Measurements from ENCODE around the gene GYS1. TPM values are rescaled to one million over a fixed set of nuclear protein-coding genes. Genes with fewer than 3 reads are reported as not detected.

Gene GYS1
- total and polyA plus RNA-seq, 2 of the 8 experiments (the other 6 are each of a cell fraction or from before 2014, with no cell fraction given): 30.0 to 38.7 TPM

GRCh38 chr19:48950830-48951519 is 42.1 kb downstream of the GYS1 start:
- Histone ChIP-seq H3K4me2 (ENCODE audit: insufficient read depth in 1 of 2, low read depth in 2 of 2, low read length in 2 of 2) (no peak overlapping the region), H2AFZ (ENCODE audit: low read length) (no peak overlapping the region), H2AK5ac (ENCODE audit: low read depth, low read length) (no peak overlapping the region), H3K56ac (replicated peaks; ENCODE audit: insufficient read length, low read depth, low read length) (no peak overlapping the region), H3K14ac (ENCODE audit: insufficient read length) (no peak overlapping the region), H3K27ac (ENCODE audit: low read depth, low read length) (no peak overlapping the region), H3K23me2 (ENCODE audit: low read depth, low read length) (no peaks in the 10 kb centered on the region; the same call in 1 of the 2 replicates), H3K9ac (replicated peaks in 1 of 4; ENCODE audit: extremely low read depth in 1 of 4, low read depth in 3 of 4, low read length in 3 of 4) (no peak overlapping the region), H4K8ac (ENCODE audit: extremely low read depth, insufficient read depth, low read length) (no peak overlapping the region), H3K4me1 (replicated peaks in 1 of 4; ENCODE audit: control insufficient read depth in 3 of 4, insufficient read depth in 4 of 4, low read length in 3 of 4) (peaks cover 0 to 10% (median 5%) of the 10 kb centered on the region in 4 experiments; a peak in 5 of 7 replicates), H3K9me3 (ENCODE audit: insufficient read depth in 2 of 2, low read depth in 1 of 2, low read length in 1 of 2) (no peaks in the 10 kb centered on the region), H2BK20ac (ENCODE audit: low read length) (no peak overlapping the region), H3K4me3 (ENCODE audit: extremely low read depth in 1 of 4, insufficient read depth in 2 of 4, low read depth in 3 of 4, low read length in 4 of 4) (no peak overlapping the region), H2BK120ac (replicated peaks; ENCODE audit: low read depth, low read length) (no peak overlapping the region), H2BK5ac (ENCODE audit: low read depth, low read length) (no peak overlapping the region), H2BK12ac (ENCODE audit: low read depth, low read length) (no peak overlapping the region), H4K20me1 (replicated peaks in 1 of 2; ENCODE audit: control insufficient read depth in 1 of 2, insufficient read depth in 2 of 2, low read length in 2 of 2) (no peaks in the 10 kb centered on the region), H4K5ac (ENCODE audit: insufficient read length, low read depth, low read length) (no peak overlapping the region), H3K36me3 (ENCODE audit: control insufficient read depth in 2 of 4, insufficient read depth in 4 of 4, low read length in 3 of 4) (peaks cover 0 to 2% (median under 1%) of the 10 kb centered on the region in 4 experiments; a peak in 3 of 8 replicates), H3K79me1 (ENCODE audit: low read depth, low read length) (no peaks in the 10 kb centered on the region; the same call in 1 of the 2 replicates), H2BK15ac (ENCODE audit: low read length) (no peak overlapping the region), H3K79me2 (ENCODE audit: control insufficient read depth in 1 of 2, insufficient read depth in 2 of 2, low read length in 2 of 2) (peaks cover 0 to 11% of the 10 kb centered on the region in 2 experiments; a peak in 2 of 4 replicates), H3K18ac (ENCODE audit: extremely low read depth, low read length) (no peak overlapping the region), H3K4ac (replicated peaks; ENCODE audit: insufficient read length, low read depth, low read length) (no peak overlapping the region), H3K23ac (ENCODE audit: insufficient read length) (no peak overlapping the region), H3K27me3 (replicated peaks in 1 of 4; ENCODE audit: control insufficient read depth in 3 of 4, extremely low read depth in 1 of 4, insufficient read depth in 3 of 4, low read length in 3 of 4) (no peaks in the 10 kb centered on the region; a peak in 1 of 7 replicates), H4K91ac (replicated peaks; ENCODE audit: insufficient read length, low read length) (no peak overlapping the region)
- TF ChIP-seq SUZ12 (IDR thresholded peaks at IDR 0.05; ENCODE audit: low read length): no peak
- no peak for TF ChIP-seq CREB1 (IDR thresholded peaks at IDR 0.05)
- CTCF ChIA-PET (ENCODE audit: partially characterized antibody): interaction anchor here (0.6 to 1.7 kb wide), 6 partner anchors 16 to 244 kb away, joined by 3 to 5 read pairs (median 3); partner anchors contain the start of genes DHDH and GYS1
- POLR2A ChIA-PET (ENCODE audit: partially characterized antibody): interaction anchor here (0.5 to 2.2 kb wide), 6 partner anchors 9 to 646 kb away, joined by 3 to 9 read pairs (median 4); no protein-coding TSS in a partner anchor
- no peak for DNase-seq (ENCODE audit: low read depth in 1 of 2, low spot score in 2 of 2)
- FAIRE-seq: no peak
- 83% methylated on average over 9 of the region's 9 CpGs; no CpG with 5 or more reads in 1 of the 2 experiments for WGBS, 2 experiments (ENCODE audit: extremely low coverage in 1 of 2, insufficient coverage in 1 of 2, insufficient read length in 1 of 2, insufficient replicate concordance in 2 of 2, low coverage in 1 of 2, low lambda C conversion rate in 2 of 2, missing lambda C conversion rate in 1 of 2)

All from H1 (cell line).